ENCODE results near the gene SYTL5. TPM values are rescaled to one million over a fixed set of nuclear protein-coding genes. Genes with fewer than 3 reads are reported as not detected.

Gene SYTL5
- total and polyA plus RNA-seq, 2 experiments from 2014 or later: 0.23 to 0.35 TPM

- no peak for TF ChIP-seq ZNF114 (CRISPR knock-in tag; IDR thresholded peaks at IDR 0.05)
- no peak for TF ChIP-seq JUNB (IDR thresholded peaks at IDR 0.05; ENCODE audit: unreplicated experiment)
- no peak for TF ChIP-seq EZH2phosphoT487 (IDR thresholded peaks at IDR 0.05; ENCODE audit: unreplicated experiment)
Observed at GRCh38 chrX:38142610-38143009, 136.3 kb downstream of the SYTL5 start (continued).

DNA sequence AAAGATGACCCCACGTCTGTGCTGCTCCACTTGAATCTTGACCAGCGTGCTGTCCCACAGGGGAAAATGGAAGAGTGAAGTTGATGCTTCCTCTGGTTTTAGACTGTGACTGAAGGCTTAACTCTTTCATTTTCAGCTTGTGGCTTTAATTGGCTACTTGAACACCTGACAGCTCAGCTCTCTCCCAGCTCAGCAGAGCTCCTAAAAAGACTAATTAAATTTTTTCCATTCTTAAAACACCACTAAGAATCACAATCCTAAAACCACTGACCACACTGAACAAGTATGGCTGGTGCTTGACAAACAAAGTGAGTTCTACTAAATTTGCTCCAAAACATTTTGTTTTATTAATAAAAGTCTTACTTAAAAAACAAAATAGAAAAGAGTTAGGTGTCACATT, 142.7 kb downstream of the SYTL5 start:
- no peaks in the 10 kb centered on the region for H3K79me2 ChIP-seq (replicated peaks; ENCODE audit: insufficient read depth)
- peaks cover 6% of the 10 kb centered on the region for H3K4me1 Mint-ChIP-seq
- no peaks in the 10 kb centered on the region for H4K20me1 ChIP-seq (replicated peaks; ENCODE audit: insufficient read depth)
- H3K9me2 ChIP-seq (ENCODE audit: insufficient read depth): no peaks in the 10 kb centered on the region
- no peaks in the 10 kb centered on the region for H3K4me1 ChIP-seq (ENCODE audit: insufficient read depth)
- no peak overlapping the region for H3K27ac Mint-ChIP-seq
- no peak overlapping the region for H3K4me2 ChIP-seq
- H2AFZ ChIP-seq: no peak overlapping the region
- no peaks in the 10 kb centered on the region for H3K27me3 ChIP-seq (ENCODE audit: insufficient read depth)
- H3F3A ChIP-seq (replicated peaks; ENCODE audit: low read depth): no peaks in the 10 kb centered on the region
- TF ChIP-seq STAT1 (IDR thresholded peaks at IDR 0.05; ENCODE audit: unreplicated experiment) (no peak), JUNB (IDR thresholded peaks at IDR 0.05; ENCODE audit: unreplicated experiment) (no peak), ZNF114 (CRISPR knock-in tag; IDR thresholded peaks at IDR 0.05) (no peak), CREB1 (CRISPR knock-in tag; IDR thresholded peaks at IDR 0.05; ENCODE audit: low read depth) (no peak), ZNF331 (CRISPR knock-in tag; IDR thresholded peaks at IDR 0.05; ENCODE audit: low read depth) (no peak), NANOG (IDR thresholded peaks at IDR 0.05; ENCODE audit: borderline replicate concordance) (no peak), POLR2AphosphoS5 (IDR thresholded peaks at IDR 0.05; ENCODE audit: low read depth) (no peak)
- TF ChIP-seq, protein P1, sequence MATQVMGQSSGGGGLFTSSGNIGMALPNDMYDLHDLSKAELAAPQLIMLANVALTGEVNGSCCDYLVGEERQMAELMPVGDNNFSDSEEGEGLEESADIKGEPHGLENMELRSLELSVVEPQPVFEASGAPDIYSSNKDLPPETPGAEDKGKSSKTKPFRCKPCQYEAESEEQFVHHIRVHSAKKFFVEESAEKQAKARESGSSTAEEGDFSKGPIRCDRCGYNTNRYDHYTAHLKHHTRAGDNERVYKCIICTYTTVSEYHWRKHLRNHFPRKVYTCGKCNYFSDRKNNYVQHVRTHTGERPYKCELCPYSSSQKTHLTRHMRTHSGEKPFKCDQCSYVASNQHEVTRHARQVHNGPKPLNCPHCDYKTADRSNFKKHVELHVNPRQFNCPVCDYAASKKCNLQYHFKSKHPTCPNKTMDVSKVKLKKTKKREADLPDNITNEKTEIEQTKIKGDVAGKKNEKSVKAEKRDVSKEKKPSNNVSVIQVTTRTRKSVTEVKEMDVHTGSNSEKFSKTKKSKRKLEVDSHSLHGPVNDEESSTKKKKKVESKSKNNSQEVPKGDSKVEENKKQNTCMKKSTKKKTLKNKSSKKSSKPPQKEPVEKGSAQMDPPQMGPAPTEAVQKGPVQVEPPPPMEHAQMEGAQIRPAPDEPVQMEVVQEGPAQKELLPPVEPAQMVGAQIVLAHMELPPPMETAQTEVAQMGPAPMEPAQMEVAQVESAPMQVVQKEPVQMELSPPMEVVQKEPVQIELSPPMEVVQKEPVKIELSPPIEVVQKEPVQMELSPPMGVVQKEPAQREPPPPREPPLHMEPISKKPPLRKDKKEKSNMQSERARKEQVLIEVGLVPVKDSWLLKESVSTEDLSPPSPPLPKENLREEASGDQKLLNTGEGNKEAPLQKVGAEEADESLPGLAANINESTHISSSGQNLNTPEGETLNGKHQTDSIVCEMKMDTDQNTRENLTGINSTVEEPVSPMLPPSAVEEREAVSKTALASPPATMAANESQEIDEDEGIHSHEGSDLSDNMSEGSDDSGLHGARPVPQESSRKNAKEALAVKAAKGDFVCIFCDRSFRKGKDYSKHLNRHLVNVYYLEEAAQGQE (IDR thresholded peaks at IDR 0.05; ENCODE audit: unreplicated experiment): no peak
- TF ChIP-seq, protein P2, sequence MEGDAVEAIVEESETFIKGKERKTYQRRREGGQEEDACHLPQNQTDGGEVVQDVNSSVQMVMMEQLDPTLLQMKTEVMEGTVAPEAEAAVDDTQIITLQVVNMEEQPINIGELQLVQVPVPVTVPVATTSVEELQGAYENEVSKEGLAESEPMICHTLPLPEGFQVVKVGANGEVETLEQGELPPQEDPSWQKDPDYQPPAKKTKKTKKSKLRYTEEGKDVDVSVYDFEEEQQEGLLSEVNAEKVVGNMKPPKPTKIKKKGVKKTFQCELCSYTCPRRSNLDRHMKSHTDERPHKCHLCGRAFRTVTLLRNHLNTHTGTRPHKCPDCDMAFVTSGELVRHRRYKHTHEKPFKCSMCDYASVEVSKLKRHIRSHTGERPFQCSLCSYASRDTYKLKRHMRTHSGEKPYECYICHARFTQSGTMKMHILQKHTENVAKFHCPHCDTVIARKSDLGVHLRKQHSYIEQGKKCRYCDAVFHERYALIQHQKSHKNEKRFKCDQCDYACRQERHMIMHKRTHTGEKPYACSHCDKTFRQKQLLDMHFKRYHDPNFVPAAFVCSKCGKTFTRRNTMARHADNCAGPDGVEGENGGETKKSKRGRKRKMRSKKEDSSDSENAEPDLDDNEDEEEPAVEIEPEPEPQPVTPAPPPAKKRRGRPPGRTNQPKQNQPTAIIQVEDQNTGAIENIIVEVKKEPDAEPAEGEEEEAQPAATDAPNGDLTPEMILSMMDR (conservative IDR thresholded peaks at IDR 0.05; ENCODE audit: low read depth in 2 of 2): no peak
- TF ChIP-seq, protein P3, sequence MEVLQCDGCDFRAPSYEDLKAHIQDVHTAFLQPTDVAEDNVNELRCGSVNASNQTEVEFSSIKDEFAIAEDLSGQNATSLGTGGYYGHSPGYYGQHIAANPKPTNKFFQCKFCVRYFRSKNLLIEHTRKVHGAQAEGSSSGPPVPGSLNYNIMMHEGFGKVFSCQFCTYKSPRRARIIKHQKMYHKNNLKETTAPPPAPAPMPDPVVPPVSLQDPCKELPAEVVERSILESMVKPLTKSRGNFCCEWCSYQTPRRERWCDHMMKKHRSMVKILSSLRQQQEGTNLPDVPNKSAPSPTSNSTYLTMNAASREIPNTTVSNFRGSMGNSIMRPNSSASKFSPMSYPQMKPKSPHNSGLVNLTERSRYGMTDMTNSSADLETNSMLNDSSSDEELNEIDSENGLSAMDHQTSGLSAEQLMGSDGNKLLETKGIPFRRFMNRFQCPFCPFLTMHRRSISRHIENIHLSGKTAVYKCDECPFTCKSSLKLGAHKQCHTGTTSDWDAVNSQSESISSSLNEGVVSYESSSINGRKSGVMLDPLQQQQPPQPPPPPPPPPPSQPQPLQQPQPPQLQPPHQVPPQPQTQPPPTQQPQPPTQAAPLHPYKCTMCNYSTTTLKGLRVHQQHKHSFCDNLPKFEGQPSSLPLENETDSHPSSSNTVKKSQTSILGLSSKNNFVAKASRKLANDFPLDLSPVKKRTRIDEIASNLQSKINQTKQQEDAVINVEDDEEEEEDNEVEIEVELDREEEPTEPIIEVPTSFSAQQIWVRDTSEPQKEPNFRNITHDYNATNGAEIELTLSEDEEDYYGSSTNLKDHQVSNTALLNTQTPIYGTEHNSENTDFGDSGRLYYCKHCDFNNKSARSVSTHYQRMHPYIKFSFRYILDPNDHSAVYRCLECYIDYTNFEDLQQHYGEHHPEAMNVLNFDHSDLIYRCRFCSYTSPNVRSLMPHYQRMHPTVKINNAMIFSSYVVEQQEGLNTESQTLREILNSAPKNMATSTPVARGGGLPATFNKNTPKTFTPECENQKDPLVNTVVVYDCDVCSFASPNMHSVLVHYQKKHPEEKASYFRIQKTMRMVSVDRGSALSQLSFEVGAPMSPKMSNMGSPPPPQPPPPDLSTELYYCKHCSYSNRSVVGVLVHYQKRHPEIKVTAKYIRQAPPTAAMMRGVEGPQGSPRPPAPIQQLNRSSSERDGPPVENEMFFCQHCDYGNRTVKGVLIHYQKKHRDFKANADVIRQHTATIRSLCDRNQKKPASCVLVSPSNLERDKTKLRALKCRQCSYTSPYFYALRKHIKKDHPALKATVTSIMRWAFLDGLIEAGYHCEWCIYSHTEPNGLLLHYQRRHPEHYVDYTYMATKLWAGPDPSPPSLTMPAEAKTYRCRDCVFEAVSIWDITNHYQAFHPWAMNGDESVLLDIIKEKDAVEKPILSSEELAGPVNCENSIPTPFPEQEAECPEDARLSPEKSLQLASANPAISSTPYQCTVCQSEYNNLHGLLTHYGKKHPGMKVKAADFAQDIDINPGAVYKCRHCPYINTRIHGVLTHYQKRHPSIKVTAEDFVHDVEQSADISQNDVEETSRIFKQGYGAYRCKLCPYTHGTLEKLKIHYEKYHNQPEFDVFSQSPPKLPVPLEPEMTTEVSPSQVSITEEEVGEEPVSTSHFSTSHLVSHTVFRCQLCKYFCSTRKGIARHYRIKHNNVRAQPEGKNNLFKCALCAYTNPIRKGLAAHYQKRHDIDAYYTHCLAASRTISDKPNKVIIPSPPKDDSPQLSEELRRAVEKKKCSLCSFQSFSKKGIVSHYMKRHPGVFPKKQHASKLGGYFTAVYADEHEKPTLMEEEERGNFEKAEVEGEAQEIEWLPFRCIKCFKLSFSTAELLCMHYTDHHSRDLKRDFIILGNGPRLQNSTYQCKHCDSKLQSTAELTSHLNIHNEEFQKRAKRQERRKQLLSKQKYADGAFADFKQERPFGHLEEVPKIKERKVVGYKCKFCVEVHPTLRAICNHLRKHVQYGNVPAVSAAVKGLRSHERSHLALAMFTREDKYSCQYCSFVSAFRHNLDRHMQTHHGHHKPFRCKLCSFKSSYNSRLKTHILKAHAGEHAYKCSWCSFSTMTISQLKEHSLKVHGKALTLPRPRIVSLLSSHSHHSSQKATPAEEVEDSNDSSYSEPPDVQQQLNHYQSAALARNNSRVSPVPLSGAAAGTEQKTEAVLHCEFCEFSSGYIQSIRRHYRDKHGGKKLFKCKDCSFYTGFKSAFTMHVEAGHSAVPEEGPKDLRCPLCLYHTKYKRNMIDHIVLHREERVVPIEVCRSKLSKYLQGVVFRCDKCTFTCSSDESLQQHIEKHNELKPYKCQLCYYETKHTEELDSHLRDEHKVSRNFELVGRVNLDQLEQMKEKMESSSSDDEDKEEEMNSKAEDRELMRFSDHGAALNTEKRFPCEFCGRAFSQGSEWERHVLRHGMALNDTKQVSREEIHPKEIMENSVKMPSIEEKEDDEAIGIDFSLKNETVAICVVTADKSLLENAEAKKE (CRISPR knock-in tag; IDR thresholded peaks at IDR 0.05): no peak
- no peaks in the 10 kb centered on the region for H3K36me3 Mint-ChIP-seq (ENCODE audit: low read depth)
- H3K27ac ChIP-seq (ENCODE audit: low read depth): no peak overlapping the region
- H3K36me3 ChIP-seq (ENCODE audit: insufficient read depth): no peaks in the 10 kb centered on the region
- H3K4me3 Mint-ChIP-seq: no peak overlapping the region
- ATAC-seq: no peak
- H3K27me3 Mint-ChIP-seq (ENCODE audit: insufficient read depth, low read depth, poor library complexity): no peaks in the 10 kb centered on the region
- no peak overlapping the region for H3K4me3 ChIP-seq
- no peak for DNase-seq (ENCODE audit: low spot score)
- no peaks in the 10 kb centered on the region for H3K9me3 Mint-ChIP-seq

All from GM23338 (cell line).